Measurements from ENCODE around the gene DIDO1.
"Not testable (repeated sequence)": the region's sequence is repeated elsewhere in the genome, so short reads cannot be mapped to it uniquely, and the experiment has no call there.

DIDO1 gene

DNA sequence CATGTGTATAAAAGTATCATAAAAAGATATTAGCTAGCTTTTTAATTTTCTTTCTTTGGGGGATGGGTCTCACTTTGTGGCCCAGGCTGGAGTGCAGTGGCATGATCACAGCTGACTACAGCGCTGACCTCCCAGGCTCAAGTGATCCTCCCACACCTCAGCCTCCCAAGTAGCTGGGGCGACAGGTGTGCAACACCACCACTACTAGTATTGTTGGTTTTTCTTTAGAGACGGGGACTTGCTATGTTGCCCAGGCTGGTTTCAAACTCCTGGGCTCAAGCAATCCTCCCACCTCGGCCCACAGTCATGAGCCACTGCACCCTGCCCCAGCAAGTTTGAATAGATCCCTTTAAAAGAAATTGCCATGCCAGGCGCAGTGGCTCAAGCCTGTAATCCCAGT is 71.2 kb downstream of the DIDO1 start:
- no peak for DNase-seq (ENCODE audit: low spot score)
- in situ Hi-C loops (cut with MboI; ENCODE audit: low pct_unique_long_range_greater_than_20kb, low sequenced_read_pairs, unreplicated experiment), result no loop called here
- TF ChIP-seq, protein P1, sequence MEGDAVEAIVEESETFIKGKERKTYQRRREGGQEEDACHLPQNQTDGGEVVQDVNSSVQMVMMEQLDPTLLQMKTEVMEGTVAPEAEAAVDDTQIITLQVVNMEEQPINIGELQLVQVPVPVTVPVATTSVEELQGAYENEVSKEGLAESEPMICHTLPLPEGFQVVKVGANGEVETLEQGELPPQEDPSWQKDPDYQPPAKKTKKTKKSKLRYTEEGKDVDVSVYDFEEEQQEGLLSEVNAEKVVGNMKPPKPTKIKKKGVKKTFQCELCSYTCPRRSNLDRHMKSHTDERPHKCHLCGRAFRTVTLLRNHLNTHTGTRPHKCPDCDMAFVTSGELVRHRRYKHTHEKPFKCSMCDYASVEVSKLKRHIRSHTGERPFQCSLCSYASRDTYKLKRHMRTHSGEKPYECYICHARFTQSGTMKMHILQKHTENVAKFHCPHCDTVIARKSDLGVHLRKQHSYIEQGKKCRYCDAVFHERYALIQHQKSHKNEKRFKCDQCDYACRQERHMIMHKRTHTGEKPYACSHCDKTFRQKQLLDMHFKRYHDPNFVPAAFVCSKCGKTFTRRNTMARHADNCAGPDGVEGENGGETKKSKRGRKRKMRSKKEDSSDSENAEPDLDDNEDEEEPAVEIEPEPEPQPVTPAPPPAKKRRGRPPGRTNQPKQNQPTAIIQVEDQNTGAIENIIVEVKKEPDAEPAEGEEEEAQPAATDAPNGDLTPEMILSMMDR (IDR thresholded peaks at IDR 0.05; ENCODE audit: extremely low read depth, insufficient read depth, missing control alignments), result no peak

DNA sequence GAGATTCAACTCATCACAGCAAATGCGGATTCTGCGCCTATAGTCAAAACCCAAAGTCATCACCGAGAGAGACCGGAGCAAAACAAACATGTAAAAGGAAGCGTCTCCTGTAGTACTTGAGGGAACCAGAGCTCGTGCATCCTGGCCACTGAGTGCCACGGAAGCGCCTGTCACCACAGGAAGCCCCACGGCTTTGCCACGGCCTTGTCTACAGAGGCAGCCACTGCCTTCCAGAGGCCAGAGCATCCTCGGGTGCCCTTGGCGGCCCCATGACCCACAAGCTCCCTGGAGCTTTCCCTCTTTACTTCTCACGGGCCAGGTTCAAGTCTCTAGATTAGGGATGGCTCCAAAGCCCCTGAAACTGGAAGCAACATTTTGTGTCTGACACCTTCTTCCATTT is 72.2 kb downstream of the DIDO1 start:
- DNase-seq (ENCODE audit: low spot score), result no peak
- TF ChIP-seq, protein P1 (IDR thresholded peaks at IDR 0.05; ENCODE audit: extremely low read depth, insufficient read depth, missing control alignments), result no peak
- in situ Hi-C loops (cut with MboI; ENCODE audit: low pct_unique_long_range_greater_than_20kb, low sequenced_read_pairs, unreplicated experiment), result no loop called here

DNA sequence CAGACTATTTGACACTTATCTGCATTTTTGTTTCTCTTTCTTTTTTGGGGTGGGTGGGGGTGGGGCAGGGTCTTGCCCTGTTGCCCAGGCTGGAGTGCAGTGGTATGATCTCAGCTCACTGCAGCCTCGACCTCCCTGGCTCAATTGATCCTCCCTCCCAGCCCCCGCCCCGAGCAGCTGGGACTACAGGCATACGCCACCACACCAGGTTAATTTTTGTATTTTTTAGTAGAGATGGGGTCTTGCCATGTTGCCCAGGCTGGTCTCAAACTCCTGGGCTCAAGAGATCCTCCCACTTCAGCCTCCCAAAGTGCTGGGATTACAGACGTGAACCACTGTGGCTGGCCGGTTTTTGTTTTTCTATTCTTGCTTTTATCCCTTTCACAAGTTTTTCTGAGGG is 73.0 kb downstream of the DIDO1 start:
- in situ Hi-C loops (cut with MboI; ENCODE audit: low pct_unique_long_range_greater_than_20kb, low sequenced_read_pairs, unreplicated experiment); DNase-seq (ENCODE audit: low spot score): not testable (repeated sequence)

DNA sequence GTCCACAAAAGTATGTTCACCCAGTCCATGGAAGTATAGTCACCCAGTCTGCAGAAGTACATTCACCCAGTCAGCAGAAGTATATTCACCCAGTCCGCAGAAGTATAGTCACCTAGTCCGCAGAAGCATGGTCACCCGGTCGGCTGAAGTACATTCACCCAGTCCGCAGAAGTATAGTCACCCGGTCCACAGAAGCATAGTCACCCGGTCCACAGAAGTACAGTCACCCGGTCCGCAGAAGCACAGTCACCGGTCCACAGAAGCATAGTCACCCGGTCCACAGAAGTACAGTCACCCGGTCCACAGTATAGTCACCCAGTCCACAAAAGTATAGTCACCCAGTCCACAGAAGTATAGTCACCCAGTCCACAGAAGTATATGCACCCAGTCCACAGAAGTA is 73.5 kb downstream of the DIDO1 start:
- no peak for DNase-seq (ENCODE audit: low spot score)
- TF ChIP-seq, protein P1 (IDR thresholded peaks at IDR 0.05; ENCODE audit: extremely low read depth, insufficient read depth, missing control alignments), result no peak
- in situ Hi-C loops (cut with MboI; ENCODE audit: low pct_unique_long_range_greater_than_20kb, low sequenced_read_pairs, unreplicated experiment), result no loop called here

DNA sequence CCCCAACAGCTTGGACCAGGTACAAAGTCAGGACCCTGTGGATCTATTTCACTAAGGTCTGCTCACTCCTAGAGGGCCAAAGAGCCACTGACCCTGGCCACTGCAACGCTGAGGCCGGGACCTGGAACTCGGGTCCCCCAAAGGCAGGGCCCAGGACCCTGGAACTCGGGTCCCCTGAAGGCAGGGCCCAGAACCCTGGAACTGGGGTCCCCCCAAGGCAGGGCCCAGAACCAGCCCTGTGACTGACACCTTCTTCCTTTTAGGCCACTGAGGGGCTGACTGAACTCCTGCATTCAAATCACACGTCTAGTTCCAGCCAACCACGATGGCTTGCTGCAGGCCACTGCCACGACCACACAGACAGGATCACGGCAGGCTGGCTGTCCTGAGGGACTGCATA is 74.1 kb downstream of the DIDO1 start:
- in situ Hi-C loops (cut with MboI; ENCODE audit: low pct_unique_long_range_greater_than_20kb, low sequenced_read_pairs, unreplicated experiment), result no loop called here

DNA sequence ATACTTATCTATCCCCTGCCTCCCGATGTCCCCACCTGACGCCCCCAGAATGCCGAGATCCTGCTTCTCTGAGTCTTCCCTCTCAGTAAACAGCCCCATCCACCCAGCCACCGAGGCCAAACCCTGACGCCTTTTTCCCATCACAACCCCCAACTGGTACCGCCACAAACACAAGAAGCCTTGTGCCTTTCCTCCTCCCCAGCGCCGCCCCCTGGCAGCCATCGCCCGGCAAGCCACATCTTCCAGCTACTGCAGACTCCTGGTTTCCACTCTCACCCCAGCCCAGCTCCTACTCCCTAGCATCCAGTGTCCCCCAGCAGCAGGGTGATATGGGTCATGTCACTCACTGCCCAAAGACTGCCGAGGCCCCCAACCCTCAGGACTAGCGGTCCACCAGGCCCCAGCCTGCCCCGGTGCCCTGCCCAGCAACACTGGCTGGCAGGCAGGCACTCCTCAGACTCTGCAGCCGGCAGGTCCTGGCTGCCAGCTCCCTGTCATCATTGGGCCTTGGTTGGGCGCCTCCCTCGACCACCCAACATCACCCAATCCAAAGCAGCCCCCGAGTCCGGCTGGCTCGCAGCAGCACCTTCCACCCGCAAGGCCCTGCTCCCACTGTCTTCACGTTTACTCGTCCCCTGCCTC is 75.9 kb downstream of the DIDO1 start:
- TF ChIP-seq, protein P1 (IDR thresholded peaks at IDR 0.05; ENCODE audit: extremely low read depth, insufficient read depth, missing control alignments), result no peak
- in situ Hi-C loops (cut with MboI; ENCODE audit: low pct_unique_long_range_greater_than_20kb, low sequenced_read_pairs, unreplicated experiment), result no loop called here
- no peak for DNase-seq (ENCODE audit: low spot score)

More for the DNA sequence above, 74.1 kb downstream of the DIDO1 start:
- TF ChIP-seq, protein P1 (IDR thresholded peaks at IDR 0.05; ENCODE audit: extremely low read depth, insufficient read depth, missing control alignments), result no peak
- DNase-seq (ENCODE audit: low spot score), result no peak

DNA sequence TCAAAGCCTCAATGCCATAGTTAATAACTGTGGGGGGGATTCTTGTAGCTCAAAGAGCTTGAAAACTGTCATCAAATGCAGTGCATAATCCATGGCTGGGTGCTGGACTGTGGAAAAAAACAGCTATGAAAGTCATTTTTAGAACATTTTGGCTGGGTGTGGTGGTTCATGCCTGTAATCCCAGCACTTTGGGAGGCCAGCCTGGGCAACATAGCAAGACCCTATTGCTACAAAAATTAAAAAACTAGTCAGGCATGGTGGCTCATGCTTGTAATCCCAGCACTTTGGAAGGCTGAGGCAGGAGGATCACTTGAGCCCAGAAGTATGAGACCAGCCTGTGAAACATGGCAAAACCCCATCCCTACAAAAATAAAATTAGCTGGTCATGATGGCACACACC is 76.9 kb downstream of the DIDO1 start:
- in situ Hi-C loops (cut with MboI; ENCODE audit: low pct_unique_long_range_greater_than_20kb, low sequenced_read_pairs, unreplicated experiment), result no loop called here
- no peak for DNase-seq (ENCODE audit: low spot score)
- TF ChIP-seq, protein P1 (IDR thresholded peaks at IDR 0.05; ENCODE audit: extremely low read depth, insufficient read depth, missing control alignments), result no peak

DNA sequence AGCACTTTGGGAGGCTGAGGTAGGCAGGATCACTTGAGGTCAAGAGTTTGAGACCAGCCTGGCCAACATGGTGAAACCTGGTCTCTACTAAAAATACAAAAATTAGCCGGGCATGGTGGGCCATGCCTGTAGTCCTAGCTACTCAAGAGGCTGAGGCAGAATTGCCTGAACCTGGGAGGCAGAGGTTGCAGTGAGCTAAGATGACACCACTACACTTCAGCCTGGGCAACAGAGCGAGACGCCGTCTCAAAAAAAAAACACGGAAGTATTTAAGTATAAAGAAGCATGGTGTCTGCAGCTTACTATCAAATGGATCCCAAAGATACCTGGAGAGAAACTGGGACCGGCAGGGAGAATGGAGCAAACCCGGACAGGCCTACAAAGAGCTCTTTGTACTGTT is 77.4 kb downstream of the DIDO1 start:
- in situ Hi-C loops (cut with MboI; ENCODE audit: low pct_unique_long_range_greater_than_20kb, low sequenced_read_pairs, unreplicated experiment); DNase-seq (ENCODE audit: low spot score): not testable (repeated sequence)

Measured in GM13977 (cell line).